ENCODE data around the gene PALLD.

DNA sequence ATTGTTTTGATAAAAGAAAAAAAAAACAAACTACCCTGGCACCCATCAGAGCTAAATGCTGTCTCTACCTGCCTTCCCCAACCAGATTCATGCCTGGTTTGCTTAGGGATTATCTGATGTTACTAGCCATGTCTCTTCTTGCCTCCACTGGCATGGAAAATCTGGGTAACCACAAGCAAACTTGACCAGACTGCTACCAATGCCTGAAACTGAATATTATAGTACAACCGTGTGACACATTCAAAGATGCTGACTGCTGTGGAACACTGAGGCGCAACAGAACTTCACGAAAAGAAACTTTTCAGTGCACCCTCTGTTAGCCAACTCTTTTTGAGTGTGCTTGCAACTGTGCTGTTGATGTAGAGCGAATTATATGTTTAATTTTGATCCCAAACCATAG lies 285.1 kb downstream of the PALLD start:
- TF ChIP-seq, protein P1, sequence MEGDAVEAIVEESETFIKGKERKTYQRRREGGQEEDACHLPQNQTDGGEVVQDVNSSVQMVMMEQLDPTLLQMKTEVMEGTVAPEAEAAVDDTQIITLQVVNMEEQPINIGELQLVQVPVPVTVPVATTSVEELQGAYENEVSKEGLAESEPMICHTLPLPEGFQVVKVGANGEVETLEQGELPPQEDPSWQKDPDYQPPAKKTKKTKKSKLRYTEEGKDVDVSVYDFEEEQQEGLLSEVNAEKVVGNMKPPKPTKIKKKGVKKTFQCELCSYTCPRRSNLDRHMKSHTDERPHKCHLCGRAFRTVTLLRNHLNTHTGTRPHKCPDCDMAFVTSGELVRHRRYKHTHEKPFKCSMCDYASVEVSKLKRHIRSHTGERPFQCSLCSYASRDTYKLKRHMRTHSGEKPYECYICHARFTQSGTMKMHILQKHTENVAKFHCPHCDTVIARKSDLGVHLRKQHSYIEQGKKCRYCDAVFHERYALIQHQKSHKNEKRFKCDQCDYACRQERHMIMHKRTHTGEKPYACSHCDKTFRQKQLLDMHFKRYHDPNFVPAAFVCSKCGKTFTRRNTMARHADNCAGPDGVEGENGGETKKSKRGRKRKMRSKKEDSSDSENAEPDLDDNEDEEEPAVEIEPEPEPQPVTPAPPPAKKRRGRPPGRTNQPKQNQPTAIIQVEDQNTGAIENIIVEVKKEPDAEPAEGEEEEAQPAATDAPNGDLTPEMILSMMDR (IDR thresholded peaks at IDR 0.05; ENCODE audit: low read length) = no peak
- no peak for TF ChIP-seq EZH2 (optimal IDR thresholded peaks at IDR 0.05; ENCODE audit: low read depth, low read length)
